M059J (cell line): Measurements from ENCODE around the gene RAVER2. TPM values are rescaled to one million over a fixed set of nuclear protein-coding genes. Genes with fewer than 3 reads are reported as not detected.

Experiments
- DNase-seq: peaks from one replicate; pipeline ENCODE4 v3.0.0-alpha.2; 2012; ENCODE audit warnings: low read depth
- total RNA-seq: library from RNA; depleted of rRNA; stranded (reverse); fragments of >200 nt; shearing (Covaris generic); gene quantifications from 2 replicates; pipeline ENCODE4 v1.2.3, GENCODE V29; 2014

Gene RAVER2
- total RNA-seq, 1 experiment from 2014 or later = 2.4 TPM

- no peak for DNase-seq
Measured at GRCh38 chr1:64845831-64846425, 101.1 kb downstream of the RAVER2 start.

- DNase-seq = no peak
Measured at GRCh38 chr1:64846573-64847430, 101.9 kb downstream of the RAVER2 start.

GRCh38 chr1:64847666-64848065 lies 102.8 kb downstream of the RAVER2 start:
- no peak for DNase-seq

- no peak for DNase-seq
Measured at GRCh38 chr1:64848136-64848535, 103.3 kb downstream of the RAVER2 start.

GRCh38 chr1:64848803-64849202 lies 103.9 kb downstream of the RAVER2 start:
- no peak for DNase-seq

GRCh38 chr1:64849942-64850341 lies 105.1 kb downstream of the RAVER2 start:
- no peak for DNase-seq

GRCh38 chr1:64850846-64851245 lies 106.0 kb downstream of the RAVER2 start:
- DNase-seq = no peak

GRCh38 chr1:64851664-64852063 lies 106.8 kb downstream of the RAVER2 start:
- no peak for DNase-seq

- no peak for DNase-seq
Measured at GRCh38 chr1:64854674-64855073, 109.8 kb downstream of the RAVER2 start.

- no peak for DNase-seq
Measured at GRCh38 chr1:64855557-64855956, 110.7 kb downstream of the RAVER2 start.

GRCh38 chr1:64856553-64856952 lies 111.7 kb downstream of the RAVER2 start:
- DNase-seq = no peak

- no peak for DNase-seq
Measured at GRCh38 chr1:64857347-64857746, 112.5 kb downstream of the RAVER2 start.

GRCh38 chr1:64861611-64862010 lies 116.7 kb downstream of the RAVER2 start:
- peak; percentile 36 for DNase-seq

- no peak for DNase-seq
Measured at GRCh38 chr1:64864018-64864940, 119.4 kb downstream of the RAVER2 start.

- DNase-seq = no peak
Measured at GRCh38 chr1:64865105-64865757, 120.4 kb downstream of the RAVER2 start.

- no peak for DNase-seq
Measured at GRCh38 chr1:64866689-64867088, 121.8 kb downstream of the RAVER2 start.

GRCh38 chr1:64867266-64867665 lies 122.4 kb downstream of the RAVER2 start:
- DNase-seq = no peak

GRCh38 chr1:64871256-64871655 lies 126.4 kb downstream of the RAVER2 start:
- DNase-seq = no peak

GRCh38 chr1:64872067-64872466 lies 127.2 kb downstream of the RAVER2 start:
- no peak for DNase-seq

GRCh38 chr1:64873576-64873975 lies 128.7 kb downstream of the RAVER2 start:
- no peak for DNase-seq

- no peak for DNase-seq
Measured at GRCh38 chr1:64874666-64875065, 129.8 kb downstream of the RAVER2 start.

GRCh38 chr1:64875101-64875500 lies 130.2 kb downstream of the RAVER2 start:
- no peak for DNase-seq
